HCT116 (cell line): ENCODE data around the gene ZBTB7C. TPM values are rescaled to one million over a fixed set of nuclear protein-coding genes. Genes with fewer than 3 reads are reported as not detected.

Experiments
- ATAC-seq: fragments of 200-7000 bp; cut with Tn5 transposase; 2 replicates; pipeline ENCODE4 v1.9.1; 2020; ENCODE audit warnings: mild to moderate bottlenecking, moderate library complexity
- BruUV-seq: library from RNA; stranded (reverse); fragments of 400-500 nt; replicated peaks from 2 replicates; lab custom pipeline; 2021; lab: Mats Ljungman, UMichigan
- CTCF ChIA-PET: fragments of 300-600 bp; sonication (Branson Sonifier 250); formaldehyde crosslinking; loops from one replicate; lab custom pipeline; 2021; ENCODE audit warnings: antibody characterized with exemption; lab: Charles Lee
- POLR2A ChIA-PET: fragments of 300-600, 350-600 bp; sonication (Branson Sonifier 250); formaldehyde crosslinking; loops from one replicate; lab custom pipeline; 2021; ENCODE audit warnings: antibody characterized with exemption; lab: Charles Lee
- RAD21 ChIA-PET, 2 experiments: fragments of 300-600 bp; sonication (Branson Sonifier 250); formaldehyde crosslinking; loops; one replicate each; lab custom pipeline; 2023; ENCODE audit warnings: low total read pairs in 2 of 2; ENCODE audit not compliant: uncharacterized antibody in 2 of 2, unreplicated experiment in 2 of 2, low non-redundant PET in 1 of 2; lab: Charles Lee
- DNase-seq: peaks from one replicate; pipeline ENCODE4 v3.0.0-alpha.2; 2010; ENCODE audit warnings: low read depth, low spot score
- H2AFZ ChIP-seq: fragments of 200-600 bp; shearing (Covaris generic), sonication (generic); 2 replicates; pipeline ENCODE4 v1.6.1; 2017; ENCODE audit warnings: low read depth, mixed run types, mixed read lengths, antibody characterized with exemption, low read length; ENCODE audit not compliant: poor library complexity, severe bottlenecking
- H3K27ac ChIP-seq: 2 replicates; pipeline ENCODE4 v1.5.1; 2012; ENCODE audit warnings: low read depth, low read length
- H3K27me3 ChIP-seq: fragments of 200-600 bp; sonication (generic); 2 replicates; pipeline ENCODE4 v1.6.1; 2016; ENCODE audit warnings: mixed run types, low read length, mixed read lengths; ENCODE audit not compliant: insufficient read depth
- H3K36me3 ChIP-seq, 2 experiments: fragments of 200-500 bp in 1 of 2; fragments of 200-600 bp in 1 of 2; sonication (Bioruptor generic) in 1 of 2; sonication (generic) in 1 of 2; 2 replicates each; pipeline versions ENCODE4 v1.5.1 to v1.6.1; 2014 to 2016; ENCODE audit warnings: low read length in 2 of 2, inconsistent platforms in 1 of 2, mixed read lengths in 1 of 2, mixed run types in 1 of 2; ENCODE audit not compliant: insufficient read depth in 2 of 2, control insufficient read depth in 1 of 2
- H3K4me1 ChIP-seq, 2 experiments: fragments of 200-600 bp in 1 of 2; sonication (generic) in 1 of 2; 2 replicates each; pipeline versions ENCODE4 v1.5.1 to v1.6.1; 2012 to 2017; ENCODE audit warnings: low read length in 2 of 2, inconsistent platforms in 1 of 2, mild to moderate bottlenecking in 1 of 2, mixed read lengths in 1 of 2, mixed run types in 1 of 2, moderate library complexity in 1 of 2; ENCODE audit not compliant: insufficient read depth in 2 of 2, control insufficient read depth in 1 of 2
- H3K4me2 ChIP-seq: fragments of 200-600 bp; sonication (generic); 2 replicates; pipeline ENCODE4 v1.6.1; 2017; ENCODE audit warnings: mixed run types, low read length, mixed read lengths
- H3K4me3 ChIP-seq, 2 experiments: fragments of 200-600 bp in 1 of 2; sonication (generic) in 1 of 2; replicated peaks in 1 of 2; 2 replicates each; pipeline ENCODE4 v1.5.1; 2011 to 2016; ENCODE audit warnings: low read length in 2 of 2, control low read depth in 1 of 2, low read depth in 1 of 2, mild to moderate bottlenecking in 1 of 2, mixed read lengths in 1 of 2, mixed run types in 1 of 2
- H3K79me2 ChIP-seq: fragments of 200-600 bp; sonication (generic); 2 replicates; pipeline ENCODE4 v1.6.1; 2017; ENCODE audit warnings: mild to moderate bottlenecking, mixed run types, low read length, moderate library complexity, mixed read lengths; ENCODE audit not compliant: insufficient read depth
- H3K9ac ChIP-seq: fragments of 200-600 bp; sonication (generic); 2 replicates; pipeline ENCODE4 v1.6.1; 2016; ENCODE audit warnings: low read length, mixed read lengths
- H3K9me2 ChIP-seq: fragments of 200-600 bp; sonication (generic), shearing (Covaris generic); 2 replicates; pipeline ENCODE4 v1.6.1; 2017; ENCODE audit warnings: mixed run types, mild to moderate bottlenecking, moderate library complexity; ENCODE audit not compliant: insufficient read depth
- H3K9me3 ChIP-seq, 2 experiments: fragments of 200-500 bp in 1 of 2; fragments of 200-600 bp in 1 of 2; sonication (Bioruptor generic) in 1 of 2; sonication (generic) in 1 of 2; 2 replicates each; pipeline ENCODE4 v1.6.1; 2014 to 2017; ENCODE audit warnings: low read length in 2 of 2, mixed read lengths in 2 of 2, inconsistent platforms in 1 of 2, low read depth in 1 of 2, mild to moderate bottlenecking in 1 of 2, mixed run types in 1 of 2, moderate library complexity in 1 of 2; ENCODE audit not compliant: control insufficient read depth in 1 of 2, insufficient read depth in 1 of 2
- H4K20me1 ChIP-seq: fragments of 200-600 bp; sonication (generic), shearing (Covaris generic); 2 replicates; pipeline ENCODE4 v1.6.1; 2017; ENCODE audit warnings: mixed run types, mild to moderate bottlenecking, moderate library complexity; ENCODE audit not compliant: insufficient read depth
- ATF3 ChIP-seq: IDR thresholded peaks from 2 replicates; pipeline ENCODE4 v1.6.1; 2012
- CBX3 ChIP-seq: IDR thresholded peaks from 2 replicates; pipeline ENCODE4 v1.6.1; 2012; ENCODE audit warnings: low read depth
- CEBPB ChIP-seq: IDR thresholded peaks from 2 replicates; pipeline ENCODE4 v1.6.1; 2012; ENCODE audit warnings: low read depth
- CTCF ChIP-seq, 3 experiments: fragments of 200-600 bp in 1 of 3; sonication (generic) in 1 of 3; IDR thresholded peaks in 2 of 3; conservative IDR thresholded peaks in 1 of 3; 2 replicates each; pipeline ENCODE4 v1.5.1; 2012 to 2017; ENCODE audit warnings: low read depth in 2 of 3, low read length in 2 of 3, antibody characterized with exemption in 1 of 3, borderline replicate concordance in 1 of 3, control low read depth in 1 of 3, mild to moderate bottlenecking in 1 of 3, mixed read lengths in 1 of 3, mixed run types in 1 of 3, moderate library complexity in 1 of 3; ENCODE audit not compliant: insufficient read depth in 1 of 3
- EGR1 ChIP-seq: IDR thresholded peaks from 2 replicates; pipeline ENCODE4 v1.6.1; 2012; ENCODE audit warnings: low read depth
- EZH2phosphoT487 ChIP-seq: fragments of 200-600 bp; IDR thresholded peaks from 2 replicates; pipeline ENCODE4 v1.6.1; 2018; ENCODE audit warnings: antibody characterized with exemption, borderline replicate concordance
- FOSL1 ChIP-seq: IDR thresholded peaks from 2 replicates; pipeline ENCODE4 v1.6.1; 2012; ENCODE audit warnings: low read depth
- MAX ChIP-seq: IDR thresholded peaks from 2 replicates; pipeline ENCODE4 v1.6.1; 2012
- POLR2AphosphoS5 ChIP-seq: IDR thresholded peaks from 2 replicates; pipeline ENCODE4 v1.6.1; 2011; ENCODE audit warnings: mild to moderate bottlenecking, low read depth, low read length, moderate library complexity
- RAD21 ChIP-seq: IDR thresholded peaks from 2 replicates; pipeline ENCODE4 v1.6.1; 2012; ENCODE audit warnings: low read depth, mild to moderate bottlenecking
- SIN3A ChIP-seq: IDR thresholded peaks from 2 replicates; pipeline ENCODE4 v1.6.1; 2012; ENCODE audit warnings: low read depth
- SRF ChIP-seq: IDR thresholded peaks from 2 replicates; pipeline ENCODE4 v1.6.1; 2012; ENCODE audit warnings: low read depth
- TCF7L2 ChIP-seq: IDR thresholded peaks from 2 replicates; pipeline ENCODE4 v1.7.0; 2011; ENCODE audit warnings: borderline replicate concordance, inconsistent platforms; ENCODE audit not compliant: insufficient read depth, insufficient read length; ENCODE audit errors: extremely low read depth
- intact Hi-C: fragments of 100-400 bp; cut with micrococcal nuclease; formaldehyde crosslinking; loops from 2 replicates; pipeline ENCODE4 v1.10.0; 2022
- total RNA-seq: library from RNA; stranded (reverse); gene quantifications from one replicate; pipeline ENCODE4 v1.2.1, GENCODE V29; 2021; ENCODE audit not compliant: unreplicated experiment

The ZBTB7C gene
- total RNA-seq, 1 experiment from 2014 or later = 0.37 TPM

GRCh38 chr18:48036641-48037421 is 372.4 kb downstream of the ZBTB7C start:
- RAD21 ChIA-PET = no interaction called here
- intact Hi-C loops = no loop called here
- no peaks in the 10 kb centered on the region for H4K20me1 ChIP-seq

GRCh38 chr18:48036226-48036625 is 373.0 kb downstream of the ZBTB7C start:
- no TSS peak for BruUV-seq
- H3K9ac ChIP-seq = no peak overlapping the region
- no peaks in the 10 kb centered on the region for H3K27me3 ChIP-seq
- no peak overlapping the region for H3K4me2 ChIP-seq
- ATAC-seq (no peak), DNase-seq (no peak)
- no peak for TF ChIP-seq CTCF (IDR thresholded peaks at IDR 0.05 in 2 of 3, conservative IDR thresholded peaks at IDR 0.05 in 1 of 3; ENCODE audit: borderline replicate concordance in 1 of 3, insufficient read depth in 1 of 3, low read depth in 2 of 3, low read length in 2 of 3)
- TF ChIP-seq TCF7L2 = no peak
- no peak for TF ChIP-seq SIN3A
- TF ChIP-seq FOSL1 = no peak
- no peak for TF ChIP-seq EGR1
- H3K27ac ChIP-seq = no peak overlapping the region
- no peak overlapping the region for H3K4me3 ChIP-seq
- H3K9me2 ChIP-seq = no peaks in the 10 kb centered on the region
- ChIA-PET RAD21 (no interaction called here), POLR2A (no interaction called here), CTCF (interaction anchor here (0.6 to 2.6 kb wide), 2 partner anchors 409 to 811 kb away, joined by 4 to 22 read pairs; no protein-coding TSS in a partner anchor)
- intact Hi-C loops = no loop called here
- no peaks in the 10 kb centered on the region for H3K9me3 ChIP-seq
- H4K20me1 ChIP-seq = no peaks in the 10 kb centered on the region
- H3K36me3 ChIP-seq = no peaks in the 10 kb centered on the region
- no peak overlapping the region for H2AFZ ChIP-seq
- peaks cover 0 to 10% of the 10 kb centered on the region in 2 experiments; a peak in 1 of 4 replicates for H3K4me1 ChIP-seq
- no peaks in the 10 kb centered on the region for H3K79me2 ChIP-seq

More at GRCh38 chr18:48036641-48037421, 372.4 kb downstream of the ZBTB7C start:
- no peak for TF ChIP-seq FOSL1
- no peak for TF ChIP-seq RAD21
- TF ChIP-seq ATF3 = no peak
- no peak for TF ChIP-seq CEBPB
- TF ChIP-seq MAX = no peak
- no peak for TF ChIP-seq EZH2phosphoT487
- no peak for TF ChIP-seq SRF
- TF ChIP-seq CBX3 = no peak
- no peak for TF ChIP-seq POLR2AphosphoS5
- TF ChIP-seq, all 23 proteins: peak for 0
- ATAC-seq (no peak), DNase-seq (no peak)
- H3K9me3 ChIP-seq = no peaks in the 10 kb centered on the region
- H3K27me3 ChIP-seq = no peaks in the 10 kb centered on the region
- no peak overlapping the region for H3K27ac ChIP-seq
- ChIA-PET CTCF (interaction anchor here (0.6 to 2.6 kb wide), 9 partner anchors 10 to 810 kb away, joined by 3 to 22 read pairs (median 4); no protein-coding TSS in a partner anchor), POLR2A (no interaction called here)
- no peak overlapping the region for H3K4me2 ChIP-seq
- H3K9me2 ChIP-seq = no peaks in the 10 kb centered on the region
- no peak overlapping the region for H3K4me3 ChIP-seq
- H3K79me2 ChIP-seq = no peaks in the 10 kb centered on the region
- H3K9ac ChIP-seq = no peak overlapping the region
- H3K4me1 ChIP-seq = peaks cover 0 to 10% of the 10 kb centered on the region in 2 experiments; a peak in 1 of 4 replicates
- H2AFZ ChIP-seq = no peak overlapping the region
- BruUV-seq = no TSS peak
- H3K36me3 ChIP-seq = no peaks in the 10 kb centered on the region
